HepG2 (cell line): ENCODE data around the gene LEPROT. TPM values are rescaled to one million over a fixed set of nuclear protein-coding genes. Genes with fewer than 3 reads are reported as not detected.
A peak's percentile ranks its signal among the peaks of the same experiment; 100 is the strongest.

Source experiments
- CREM ChIP-seq, 2 experiments: sonication (generic) in 1 of 2; formaldehyde crosslinking in 1 of 2; IDR thresholded peaks; 2 replicates each; pipeline versions ENCODE4 v1.4.0 to v1.6.1; 2016 to 2020; ENCODE audit warnings: antibody characterized with exemption in 1 of 2, mild to moderate bottlenecking in 1 of 2, missing genetic modification reagents in 1 of 2
- GABPA ChIP-seq, 2 experiments: IDR thresholded peaks; 2 replicates each; pipeline ENCODE4 v1.6.1; 2011 to 2016; ENCODE audit warnings: low read depth in 2 of 2, low read length in 1 of 2, missing biosample characterization in 1 of 2, missing genetic modification characterization in 1 of 2
- GRHL1 ChIP-seq: sonication (generic); formaldehyde crosslinking; conservative IDR thresholded peaks from 2 replicates; pipeline ENCODE4 v1.8.0; 2022; ENCODE audit warnings: missing genetic modification reagents
- IKZF4 ChIP-seq: sonication (generic); formaldehyde crosslinking; IDR thresholded peaks from 2 replicates; pipeline ENCODE4 v1.5.1; 2020; ENCODE audit warnings: borderline replicate concordance, mild to moderate bottlenecking, low read depth, missing genetic modification reagents; ENCODE audit errors: not compliant biosample characterization
- MYC ChIP-seq: sonication (generic); formaldehyde crosslinking; IDR thresholded peaks from 2 replicates; pipeline ENCODE4 v1.9.0; 2021; ENCODE audit warnings: missing genetic modification reagents, borderline replicate concordance
- NFE2 ChIP-seq: sonication (generic); formaldehyde crosslinking; IDR thresholded peaks from 2 replicates; pipeline ENCODE4 v1.4.0; 2020; ENCODE audit warnings: missing genetic modification reagents
- POLR2AphosphoS5 ChIP-seq: IDR thresholded peaks from 2 replicates; pipeline ENCODE4 v1.6.1; 2012; ENCODE audit warnings: low read depth, low read length
- RNF219 ChIP-seq: sonication (generic); formaldehyde crosslinking; IDR thresholded peaks from 2 replicates; pipeline ENCODE4 v1.5.0; 2020; ENCODE audit warnings: mild to moderate bottlenecking, missing genetic modification reagents
- SMAD1 ChIP-seq: sonication (generic); formaldehyde crosslinking; IDR thresholded peaks from 2 replicates; pipeline ENCODE4 v1.4.0; 2020; ENCODE audit warnings: missing genetic modification reagents, low read depth, mild to moderate bottlenecking, borderline replicate concordance
- THAP8 ChIP-seq: sonication (generic); formaldehyde crosslinking; IDR thresholded peaks from 2 replicates; pipeline ENCODE4 v1.5.1; 2020; ENCODE audit warnings: missing genetic modification reagents, mild to moderate bottlenecking, borderline replicate concordance
- ZBTB46 ChIP-seq: sonication (generic); formaldehyde crosslinking; IDR thresholded peaks from 2 replicates; pipeline ENCODE4 v1.4.0; 2020; ENCODE audit warnings: mild to moderate bottlenecking, missing genetic modification reagents, borderline replicate concordance
- ZBTB8A ChIP-seq: sonication (generic); formaldehyde crosslinking; IDR thresholded peaks from 2 replicates; pipeline ENCODE4 v1.4.0; 2020; ENCODE audit warnings: mild to moderate bottlenecking, low read depth, missing genetic modification reagents, borderline replicate concordance
- ZNF281 ChIP-seq: sonication (generic); formaldehyde crosslinking; IDR thresholded peaks from 2 replicates; pipeline ENCODE4 v1.4.0; 2020; ENCODE audit warnings: missing genetic modification reagents, borderline replicate concordance
- ZNF326 ChIP-seq: sonication (generic); formaldehyde crosslinking; IDR thresholded peaks from 2 replicates; pipeline ENCODE4 v1.4.0; 2020; ENCODE audit warnings: missing genetic modification reagents, borderline replicate concordance
- ZNF362 ChIP-seq: sonication (generic); formaldehyde crosslinking; IDR thresholded peaks from 2 replicates; pipeline ENCODE4 v1.4.0; 2020; ENCODE audit warnings: missing genetic modification reagents, mild to moderate bottlenecking, borderline replicate concordance
- ZNF543 ChIP-seq: sonication (generic); formaldehyde crosslinking; IDR thresholded peaks from 2 replicates; pipeline ENCODE4 v1.4.0; 2020; ENCODE audit warnings: mild to moderate bottlenecking, missing genetic modification reagents
- ZNF552 ChIP-seq: sonication (generic); formaldehyde crosslinking; IDR thresholded peaks from 2 replicates; pipeline ENCODE4 v1.9.0; 2022; ENCODE audit warnings: missing genetic modification reagents, mild to moderate bottlenecking, borderline replicate concordance
- ZSCAN21 ChIP-seq: sonication (generic); formaldehyde crosslinking; IDR thresholded peaks from 2 replicates; pipeline ENCODE4 v1.8.0; 2022; ENCODE audit warnings: mild to moderate bottlenecking, missing genetic modification reagents, moderate library complexity, borderline replicate concordance
- polyA plus RNA-seq, 8 experiments: library from polyadenylated mRNA; depleted of rRNA in 3 of 8; stranded (reverse) in 7 of 8; unstranded in 1 of 8; fragments of >200 nt; fragmentation: Illumina TruSeq in 4 of 8; extraction: Trizol in 4 of 8; gene quantifications; 2 replicates each; pipeline versions ENCODE4 v1.2.1 to v1.2.3, GENCODE V29; 2011 to 2016; ENCODE audit warnings: low read depth in 4 of 8, missing spikeins in 1 of 8, mixed read lengths in 1 of 8; ENCODE audit not compliant: insufficient read depth in 1 of 8
- total RNA-seq, 5 experiments: library from RNA; depleted of rRNA; stranded (reverse); fragments of >200 nt; fragmentation: Illumina TruSeq; extraction: Trizol; gene quantifications; 2 replicates each; pipeline ENCODE4 v1.2.3, GENCODE V29; 2016; ENCODE audit warnings: low read depth in 1 of 5

LEPROT gene
- total and polyA plus RNA-seq, 2 of the 13 experiments (the other 11 are each of a cell fraction or from before 2014, with no cell fraction given), result 36.8 to 51.4 TPM

GRCh38 chr1:65467536-65467935 lies 47.1 kb downstream of the LEPROT start (continued):
- no peak for TF ChIP-seq ZSCAN21 (CRISPR knock-in tag)
- TF ChIP-seq ZBTB8A (CRISPR knock-in tag), result no peak
- TF ChIP-seq ZNF543, result no peak
- TF ChIP-seq MYC, result peak; percentile 68; the same call in 1 of the 2 replicates
- TF ChIP-seq IKZF4 (CRISPR knock-in tag), result no peak
- TF ChIP-seq ZNF552 (CRISPR knock-in tag), result no peak
- no peak for TF ChIP-seq POLR2AphosphoS5
- TF ChIP-seq ZNF362 (CRISPR knock-in tag), result peak; percentile 20; the same call in 1 of the 2 replicates
- TF ChIP-seq CREM (IDR thresholded peaks at IDR 0.05), result peak; percentile 59; the same call in 1 of the 2 replicates
- TF ChIP-seq CREM (CRISPR knock-in tag; IDR thresholded peaks at IDR 0.05), result no peak
- TF ChIP-seq ZNF326 (CRISPR knock-in tag), result no peak
- TF ChIP-seq NFE2 (CRISPR knock-in tag), result no peak
- TF ChIP-seq RNF219 (CRISPR knock-in tag), result no peak
- TF ChIP-seq SMAD1 (CRISPR knock-in tag), result no peak
- TF ChIP-seq GABPA (IDR thresholded peaks at IDR 0.05; ENCODE audit: low read depth, low read length), result no peak
- TF ChIP-seq GABPA (CRISPR knock-in tag; IDR thresholded peaks at IDR 0.05; ENCODE audit: low read depth), result no peak
- TF ChIP-seq THAP8 (CRISPR knock-in tag), result no peak
- TF ChIP-seq ZBTB46 (CRISPR knock-in tag), result no peak
- peak; percentile 91 for TF ChIP-seq ZNF281 (CRISPR knock-in tag)
- TF ChIP-seq GRHL1 (CRISPR knock-in tag), result no peak
